Retinal pigment epithelial cell (primary cell): ENCODE measurements around the gene BIRC7.

ENCODE experiments used
- DNase-seq: peaks from one replicate; pipeline ENCODE4 v3.0.0-alpha.2; 2010; ENCODE audit warnings: low read depth
- H3K4me3 ChIP-seq: 2 replicates; pipeline ENCODE4 v1.5.1; 2011; ENCODE audit warnings: mild to moderate bottlenecking, low read length, control low read depth, moderate library complexity
- TF ChIP-seq, protein P1 (sequence below): conservative IDR thresholded peaks from 2 replicates; pipeline ENCODE4 v1.5.1; 2011; ENCODE audit warnings: low read depth, low read length, control low read depth, inconsistent platforms

Gene BIRC7

DNA sequence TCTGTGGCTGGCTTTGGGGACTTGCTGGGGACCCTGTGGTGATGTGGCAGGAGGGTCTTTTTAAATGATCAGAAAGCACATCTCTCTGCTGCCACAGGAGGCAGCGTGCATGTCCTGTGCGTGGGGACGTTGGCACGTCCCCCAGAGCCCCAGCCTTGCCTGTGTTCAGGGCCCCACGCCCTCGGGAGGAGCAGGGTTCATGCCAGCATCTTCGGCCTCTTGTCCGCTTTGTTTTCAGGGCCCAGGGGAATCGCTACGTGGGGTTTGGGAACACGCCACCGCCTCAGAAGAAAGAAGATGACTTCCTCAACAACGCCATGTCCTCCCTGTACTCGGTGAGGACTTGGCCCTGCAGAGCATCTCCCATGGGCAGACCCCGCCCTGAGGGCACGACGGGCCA lies 43.0 kb downstream of the BIRC7 start:
- no peak for DNase-seq
- H3K4me3 ChIP-seq, result no peak overlapping the region
- TF ChIP-seq, protein P1, sequence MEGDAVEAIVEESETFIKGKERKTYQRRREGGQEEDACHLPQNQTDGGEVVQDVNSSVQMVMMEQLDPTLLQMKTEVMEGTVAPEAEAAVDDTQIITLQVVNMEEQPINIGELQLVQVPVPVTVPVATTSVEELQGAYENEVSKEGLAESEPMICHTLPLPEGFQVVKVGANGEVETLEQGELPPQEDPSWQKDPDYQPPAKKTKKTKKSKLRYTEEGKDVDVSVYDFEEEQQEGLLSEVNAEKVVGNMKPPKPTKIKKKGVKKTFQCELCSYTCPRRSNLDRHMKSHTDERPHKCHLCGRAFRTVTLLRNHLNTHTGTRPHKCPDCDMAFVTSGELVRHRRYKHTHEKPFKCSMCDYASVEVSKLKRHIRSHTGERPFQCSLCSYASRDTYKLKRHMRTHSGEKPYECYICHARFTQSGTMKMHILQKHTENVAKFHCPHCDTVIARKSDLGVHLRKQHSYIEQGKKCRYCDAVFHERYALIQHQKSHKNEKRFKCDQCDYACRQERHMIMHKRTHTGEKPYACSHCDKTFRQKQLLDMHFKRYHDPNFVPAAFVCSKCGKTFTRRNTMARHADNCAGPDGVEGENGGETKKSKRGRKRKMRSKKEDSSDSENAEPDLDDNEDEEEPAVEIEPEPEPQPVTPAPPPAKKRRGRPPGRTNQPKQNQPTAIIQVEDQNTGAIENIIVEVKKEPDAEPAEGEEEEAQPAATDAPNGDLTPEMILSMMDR, result no peak

DNA sequence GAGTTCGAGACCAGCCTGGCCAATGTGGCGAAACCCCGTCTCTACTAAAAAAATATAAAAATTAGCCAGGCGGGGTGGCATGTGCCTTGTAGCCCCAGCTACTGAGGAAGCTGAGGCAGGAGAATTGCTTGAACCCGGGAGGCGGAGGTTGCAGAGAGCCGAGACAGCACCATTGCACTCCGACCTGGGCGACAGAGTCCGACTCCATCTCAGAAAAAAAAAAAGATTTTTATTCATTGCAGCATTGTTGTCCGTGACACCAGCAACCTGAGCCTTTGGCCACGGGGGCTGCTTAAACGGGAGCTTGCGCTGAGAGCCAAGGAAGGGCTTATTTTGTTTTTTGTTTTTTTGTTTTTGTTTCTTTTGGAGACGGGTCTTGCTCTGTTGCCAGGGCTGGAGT lies 44.2 kb downstream of the BIRC7 start:
- no peak for DNase-seq
- no peak overlapping the region for H3K4me3 ChIP-seq
- TF ChIP-seq, protein P1, result no peak

DNA sequence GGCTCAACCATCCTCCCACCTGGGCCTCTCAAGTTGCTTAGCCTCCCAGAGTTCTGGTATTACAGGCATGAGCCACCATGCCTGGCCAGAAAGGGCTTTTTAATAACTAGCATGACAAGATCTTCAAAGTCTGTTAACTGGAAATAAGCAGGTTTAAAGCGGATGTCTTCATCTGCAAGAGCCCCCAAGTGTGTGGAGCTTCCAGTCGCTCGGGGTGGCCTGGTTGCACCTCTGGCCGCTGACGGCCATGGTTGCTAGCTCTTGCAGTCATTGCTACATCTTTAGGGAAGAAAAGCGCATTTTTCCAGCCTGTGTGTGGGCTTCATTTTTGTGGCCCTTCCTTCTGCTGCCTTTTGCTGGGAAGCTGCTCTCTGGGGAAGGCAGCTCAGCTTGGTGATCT lies 44.7 kb downstream of the BIRC7 start:
- no peak for DNase-seq
- TF ChIP-seq, protein P1, result no peak
- H3K4me3 ChIP-seq, result no peak overlapping the region

DNA sequence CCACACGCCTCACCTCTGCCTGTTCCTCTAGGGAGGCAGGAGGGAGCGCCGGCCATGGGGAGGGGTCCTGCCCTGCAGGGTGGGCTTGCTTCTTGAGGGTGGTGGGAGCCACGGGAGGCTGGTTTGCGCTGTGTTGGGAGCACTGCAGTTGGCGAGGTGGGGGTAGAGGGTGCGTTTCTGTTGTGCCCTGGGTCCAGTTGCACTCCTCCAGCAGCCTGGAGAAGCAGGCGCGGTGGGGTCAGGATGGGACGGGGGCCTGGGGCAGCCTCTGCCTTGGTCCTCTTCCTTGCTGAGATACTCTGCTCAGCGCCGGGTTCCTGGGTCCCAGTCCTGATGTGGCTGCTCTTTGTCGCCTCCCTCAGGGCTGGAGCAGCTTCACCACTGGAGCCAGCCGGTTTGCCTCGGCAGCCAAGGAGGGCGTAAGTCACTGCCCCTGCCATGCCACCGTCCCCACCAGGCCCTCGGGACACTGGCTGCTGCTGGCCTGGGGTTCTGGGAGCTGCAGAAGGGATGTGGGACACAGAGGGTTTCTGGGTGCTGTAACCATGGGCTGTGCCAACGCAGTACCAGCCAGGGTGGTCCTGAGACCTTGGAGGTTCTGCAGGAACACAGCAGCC lies 45.3 kb downstream of the BIRC7 start:
- TF ChIP-seq, protein P1, result peak; percentile 56
- no peak overlapping the region for H3K4me3 ChIP-seq
- DNase-seq, result no peak

DNA sequence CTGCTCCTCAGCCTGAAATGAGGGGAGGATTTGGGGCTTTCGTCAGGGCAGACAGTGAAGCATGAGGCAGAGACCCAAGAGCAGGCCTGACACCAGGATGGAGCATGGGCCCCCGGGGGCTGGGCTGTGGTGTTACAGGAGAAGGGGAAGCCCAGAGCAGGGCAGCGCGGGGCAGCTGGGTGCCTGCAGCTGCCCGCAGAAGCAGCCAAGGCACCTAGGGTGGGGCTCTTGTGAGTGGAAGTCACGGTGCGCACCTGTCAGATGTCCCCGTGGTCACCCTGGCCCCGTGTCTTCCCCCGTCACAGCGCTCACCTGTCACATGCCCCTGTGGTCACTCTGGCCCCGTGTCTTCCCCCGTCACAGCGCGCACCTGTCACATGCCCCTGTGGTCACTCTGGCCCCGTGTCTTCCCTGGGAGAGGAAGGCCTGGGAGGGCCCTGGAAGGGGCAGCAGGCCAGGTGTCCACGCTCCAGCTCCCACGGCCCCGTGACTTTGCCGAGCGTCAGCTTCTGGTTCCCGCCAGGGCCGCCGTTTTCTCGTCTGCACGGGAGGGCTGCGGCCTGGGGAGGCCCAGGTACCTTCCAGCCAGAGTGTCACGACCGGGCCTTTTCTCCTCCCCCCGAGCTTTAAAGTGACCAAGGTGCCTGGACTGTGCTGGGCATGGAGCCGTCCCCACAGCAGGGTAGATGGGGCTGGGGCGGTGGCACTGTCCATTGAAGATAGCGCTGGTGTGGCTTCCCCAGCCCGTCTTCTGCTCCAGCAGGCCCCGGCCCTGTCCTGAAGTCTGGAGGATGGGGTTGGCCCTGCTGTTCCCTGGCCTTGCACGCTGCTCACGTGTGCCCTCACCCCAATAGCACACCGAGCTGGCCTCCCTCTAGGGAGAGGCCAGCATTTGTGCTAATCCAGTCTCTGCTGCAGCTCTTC lies 46.3 kb downstream of the BIRC7 start:
- H3K4me3 ChIP-seq, result no peak overlapping the region
- TF ChIP-seq, protein P1, result no peak
- no peak for DNase-seq

DNA sequence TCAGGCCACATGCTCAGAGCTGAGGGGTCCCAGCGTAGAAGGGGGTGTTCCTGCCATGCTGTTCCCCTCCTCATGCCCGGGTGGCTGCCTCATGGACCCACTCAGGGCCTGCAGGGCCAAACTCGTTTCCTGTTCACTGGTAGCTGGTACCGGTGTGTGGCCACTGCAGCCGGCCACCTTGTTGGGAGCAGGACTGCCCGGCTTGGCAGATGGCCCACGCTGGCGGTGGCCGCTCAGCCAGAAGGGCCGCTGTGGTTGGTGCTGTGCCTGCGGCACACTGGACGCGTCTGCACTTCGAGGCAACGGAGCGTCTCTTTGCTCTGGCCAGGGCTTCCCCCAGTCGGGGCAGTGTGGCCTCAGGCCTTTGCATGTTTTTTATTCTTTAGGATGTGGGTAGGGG lies 47.2 kb downstream of the BIRC7 start:
- DNase-seq, result no peak
- TF ChIP-seq, protein P1, result no peak
- no peak overlapping the region for H3K4me3 ChIP-seq
